Heart right ventricle (tissue), 16 donors: ENCODE data around the gene PLEK2. TPM values are rescaled to one million over a fixed set of nuclear protein-coding genes. Genes with fewer than 3 reads are reported as not detected.

Experiments used
- ATAC-seq, 8 donors: fragments of 200-7000 bp; cut with Tn5 transposase; one replicate each; pipeline ENCODE4 v1.9.1; 2020; ENCODE audit warnings: mild to moderate bottlenecking in 8 of 8, moderate library complexity in 8 of 8, moderate number of reproducible peaks in 1 of 8
- DNase-seq, 2 donors: peaks; one replicate each; pipeline ENCODE4 v3.0.0-alpha.2; 2020
- H3K27ac ChIP-seq, 10 donors: fragments of 200-600 bp; sonication (generic) in 2 of 10; one replicate each; pipeline versions ENCODE4 v1.5.0 to v1.8.0; 2020 to 2022; ENCODE audit warnings: mild to moderate bottlenecking in 3 of 10
- H3K27me3 ChIP-seq, 7 donors: fragments of 200-600 bp; one replicate each; pipeline ENCODE4 v1.8.0; 2021 to 2022; ENCODE audit warnings: mild to moderate bottlenecking in 2 of 7
- H3K36me3 ChIP-seq, 9 donors: fragments of 200-600 bp; sonication (generic) in 1 of 9; one replicate each; pipeline versions ENCODE4 v1.5.0 to v1.8.0; 2020 to 2022; ENCODE audit warnings: mild to moderate bottlenecking in 2 of 9
- H3K4me1 ChIP-seq, 9 donors: fragments of 200-600 bp; sonication (generic) in 1 of 9; one replicate each; pipeline versions ENCODE4 v1.5.0 to v1.8.0; 2020 to 2022; ENCODE audit warnings: mild to moderate bottlenecking in 4 of 9
- H3K4me3 ChIP-seq, 10 donors: fragments of 200-600 bp; sonication (generic) in 2 of 10; one replicate each; pipeline versions ENCODE4 v1.5.0 to v1.8.0; 2020 to 2022; ENCODE audit warnings: mild to moderate bottlenecking in 7 of 10, moderate library complexity in 2 of 10
- H3K9me3 ChIP-seq, 11 donors: fragments of 200-600 bp in 10 of 11; sonication (generic) in 2 of 11; one replicate each; pipeline versions ENCODE4 v1.5.0 to v1.8.0; 2013 to 2022; ENCODE audit warnings: mild to moderate bottlenecking in 2 of 11, control low read depth in 1 of 11, moderate library complexity in 1 of 11
- WGBS, 2 donors: extraction: QIAGEN DNeasy Blood & Tissue Kit; methylation state at CpG; one replicate each; pipeline ENCODE4 v1.1.7; 2013; ENCODE audit warnings: inconsistent platforms in 1 of 2; 5-methylcytosine and 5-hydroxymethylcytosine counted together
- intact Hi-C, 10 donors: fragments of 100-400 bp; cut with DNase I; formaldehyde crosslinking; loops; one replicate each; pipeline versions ENCODE4 v1.11.1 to v1.14.2; 2022
- polyA plus RNA-seq, 2 donors: library from polyadenylated mRNA; stranded (reverse); fragments of 200-250 nt; gene quantifications; one replicate each; pipeline ENCODE4 v1.2.3, GENCODE V29; 2013
- total RNA-seq, 10 donors: library from RNA; stranded (reverse); fragmentation: NEBNext Ultra II Directional in 3 of 10; extraction: Animal tissue kit (Norgen Biotek cat#: 25700) in 3 of 10; gene quantifications; one replicate each; pipeline versions ENCODE4 v1.2.1 to v1.2.4, GENCODE V29; 2021 to 2023
- TF ChIP-seq, protein P1 (sequence below), 9 donors: fragments of 200-600 bp; sonication (generic) in 2 of 9; IDR thresholded peaks; one replicate each; pipeline versions ENCODE4 v1.5.0 to v1.8.0; 2021 to 2022; ENCODE audit warnings: antibody characterized with exemption in 9 of 9, mild to moderate bottlenecking in 5 of 9, moderate library complexity in 1 of 9
- donor health status: Arrhythmogenic right ventricular cardiomyopathy.
- donor health status: ischemic (EF 13 %, LVEDD 7.1; RV severe dilation, severe dysfunction).
- donor health status: healthy with polysubstance abuse.
- donor health status: DM: no; HTN: yes; CAD: no.
- donor health status: DM: no; HTN: no; CAD: no.
- donor health status: ischemic (EF 25% LVEDD 6.9; RV normal size, moderate dysfunction).
- donor health status: ischemic (EF 25% LVEDD 5.7; RV mildly dilated, moderate dysfunction).
- donor health status: healthy.
- donor health status: DM: yes; HTN: yes; CAD: no.
- donor health status: Ischemic cardiomyopathy.
- donor health status: ischemic (EF 35%, LVEDD 5.7; RV mildly dilated, moderate dysfunction).
- donor health status: nonischemic (EF 11% LVEDD 7.7; RV severe dilation, severe dysfunction).
- donor health status: DM: yes; HTN: yes; CAD: no.
- donor health status: PGD.
- donor health status: ischemic (EF 29% LVEDD 5.4; RV normal size, mild dysfunction).
- donor health status: nonischemic (EF 23%, LVEDD 6.1; RV moderate dilation, normal function).

The PLEK2 gene
- total and polyA plus RNA-seq, 12 donors, result 0.36 to 1.1 (median 0.61) TPM; not detected in 5

DNA sequence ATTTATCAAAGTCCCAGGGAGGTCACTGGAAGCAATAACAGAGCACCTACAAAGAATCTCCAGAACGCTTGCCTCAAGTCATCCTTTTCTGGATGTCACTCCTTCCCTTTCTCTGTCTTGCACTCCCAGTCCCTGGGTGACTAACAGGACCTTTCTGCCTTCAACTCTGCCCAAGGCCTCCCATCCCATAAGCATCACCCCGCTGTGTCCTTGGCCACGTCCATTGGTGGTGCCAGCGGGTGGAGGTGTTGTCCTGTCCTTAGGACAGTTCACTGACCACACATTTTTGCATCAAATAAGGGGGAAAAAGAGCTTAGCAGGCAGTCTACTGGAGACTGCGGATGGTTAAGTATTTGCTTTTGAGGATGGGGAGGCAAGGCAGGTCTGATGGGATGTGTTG lies 23.6 kb upstream of the PLEK2 start:
- intact Hi-C loops, result loop anchor here in 1 of 10 donors (5.0 kb wide), 1 partner anchor 127 kb away; no protein-coding TSS in a partner anchor
- Histone ChIP-seq H3K27ac (no peak overlapping the region), H3K4me3 (no peak overlapping the region), H3K4me1 (peaks cover 0 to 5% (median 0%) of the 10 kb centered on the region in 9 donors), H3K36me3 (no peaks in the 10 kb centered on the region), H3K27me3 (peaks cover 0 to 4% (median 3%) of the 10 kb centered on the region in 7 donors), H3K9me3 (no peaks in the 10 kb centered on the region)
- TF ChIP-seq, protein P1, sequence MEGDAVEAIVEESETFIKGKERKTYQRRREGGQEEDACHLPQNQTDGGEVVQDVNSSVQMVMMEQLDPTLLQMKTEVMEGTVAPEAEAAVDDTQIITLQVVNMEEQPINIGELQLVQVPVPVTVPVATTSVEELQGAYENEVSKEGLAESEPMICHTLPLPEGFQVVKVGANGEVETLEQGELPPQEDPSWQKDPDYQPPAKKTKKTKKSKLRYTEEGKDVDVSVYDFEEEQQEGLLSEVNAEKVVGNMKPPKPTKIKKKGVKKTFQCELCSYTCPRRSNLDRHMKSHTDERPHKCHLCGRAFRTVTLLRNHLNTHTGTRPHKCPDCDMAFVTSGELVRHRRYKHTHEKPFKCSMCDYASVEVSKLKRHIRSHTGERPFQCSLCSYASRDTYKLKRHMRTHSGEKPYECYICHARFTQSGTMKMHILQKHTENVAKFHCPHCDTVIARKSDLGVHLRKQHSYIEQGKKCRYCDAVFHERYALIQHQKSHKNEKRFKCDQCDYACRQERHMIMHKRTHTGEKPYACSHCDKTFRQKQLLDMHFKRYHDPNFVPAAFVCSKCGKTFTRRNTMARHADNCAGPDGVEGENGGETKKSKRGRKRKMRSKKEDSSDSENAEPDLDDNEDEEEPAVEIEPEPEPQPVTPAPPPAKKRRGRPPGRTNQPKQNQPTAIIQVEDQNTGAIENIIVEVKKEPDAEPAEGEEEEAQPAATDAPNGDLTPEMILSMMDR (IDR thresholded peaks at IDR 0.05), result no peak
- WGBS, 2 donors, result 90 to 92% methylated on average over 5 of the region's 5 CpGs
- DNase-seq, result no peak
- ATAC-seq, result no peak

- no peak for ATAC-seq
- no peak overlapping the region for H3K27ac ChIP-seq
These were observed 20.1 kb upstream of the PLEK2 start for GRCh38 chr14:67432050-67432564.

DNA sequence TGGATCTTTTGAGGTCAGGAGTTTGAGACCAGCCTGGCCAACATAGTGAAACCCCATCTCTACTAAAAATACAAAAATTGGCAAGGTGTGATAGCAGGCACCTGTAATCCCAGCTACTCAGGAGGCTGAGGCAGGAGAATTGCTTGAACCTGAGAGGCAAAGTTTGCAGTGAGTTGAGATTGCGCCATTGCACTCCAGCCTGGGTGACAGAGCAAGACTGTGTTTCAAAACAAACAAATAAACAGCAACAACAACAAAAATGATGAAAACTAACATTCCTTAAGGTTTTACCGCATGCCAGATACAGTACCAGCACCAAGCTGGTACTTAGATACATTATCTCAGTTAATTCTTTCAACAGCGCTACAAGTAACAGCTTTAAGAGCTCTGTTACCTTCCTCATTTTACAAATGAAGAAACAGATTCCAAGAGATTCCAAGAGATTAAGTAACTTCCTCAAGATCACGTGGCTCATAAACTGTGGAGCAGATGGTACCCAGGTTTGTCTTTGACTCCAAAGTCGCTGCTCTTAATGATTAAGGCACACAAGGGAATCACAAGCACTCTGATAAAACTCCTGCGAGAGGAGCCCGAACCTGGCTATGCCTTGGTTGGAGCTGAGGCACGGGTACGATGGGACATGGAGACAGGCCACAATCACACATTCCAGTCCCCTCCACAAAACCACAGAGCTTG lies 17.7 kb upstream of the PLEK2 start:
- no peak for DNase-seq
- intact Hi-C loops, result loop anchor here (2.0 to 10.0 kb wide), 8 partner anchors 48 to 278 kb away; partner anchors contain the start of genes RDH12 (in 6 of the 10) and TMEM229B (in 1 of the 10)
- 71 to 73% methylated on average over 9 of the region's 9 CpGs for WGBS, 2 donors
- Histone ChIP-seq H3K9me3 (no peaks in the 10 kb centered on the region), H3K27ac (no peak overlapping the region), H3K27me3 (peaks cover 0 to 21% (median 4%) of the 10 kb centered on the region in 7 donors), H3K4me3 (no peak overlapping the region), H3K4me1 (peaks cover 0 to 19% (median 0%) of the 10 kb centered on the region in 9 donors), H3K36me3 (no peaks in the 10 kb centered on the region)
- no peak for ATAC-seq
- TF ChIP-seq, protein P1 (IDR thresholded peaks at IDR 0.05), result no peak

More at GRCh38 chr14:67432050-67432564, 20.1 kb upstream of the PLEK2 start:
- peaks cover 0 to 8% (median 0%) of the 10 kb centered on the region in 9 donors for H3K4me1 ChIP-seq
- 49 to 56% methylated on average over 7 of the region's 7 CpGs for WGBS, 2 donors
- TF ChIP-seq, protein P1 (IDR thresholded peaks at IDR 0.05), result no peak
- no peaks in the 10 kb centered on the region for H3K9me3 ChIP-seq
- peaks cover 0 to 4% (median 3%) of the 10 kb centered on the region in 7 donors for H3K27me3 ChIP-seq
- no peak overlapping the region for H3K4me3 ChIP-seq
- intact Hi-C loops, result no loop called here
- no peaks in the 10 kb centered on the region for H3K36me3 ChIP-seq
- no peak for DNase-seq

DNA sequence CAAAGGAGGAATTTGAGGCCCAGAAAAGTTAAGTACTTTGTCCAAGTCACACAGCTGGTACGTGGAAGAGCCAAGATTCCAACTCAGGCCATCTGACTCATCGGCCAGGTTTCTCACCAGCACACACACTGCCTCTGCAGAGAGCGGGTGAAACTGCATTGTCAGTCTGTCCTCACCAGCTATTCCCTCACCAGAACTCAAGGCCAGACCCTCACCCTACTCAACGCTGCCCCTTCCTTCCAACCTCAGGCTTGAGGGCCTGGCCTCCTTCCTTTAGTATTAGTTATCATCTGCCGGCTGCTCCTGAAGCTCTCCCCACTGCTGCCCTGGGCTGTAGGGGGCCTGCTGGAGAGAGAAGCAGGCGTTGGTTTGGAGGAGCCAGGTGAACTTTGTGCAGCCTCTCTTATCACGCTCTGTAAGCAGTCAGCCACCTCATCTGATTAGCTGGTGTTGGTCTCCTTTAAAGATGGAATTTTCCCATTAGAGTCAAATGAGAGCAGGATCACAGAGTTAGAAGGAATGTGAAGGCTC lies 16.6 kb upstream of the PLEK2 start:
- no peak for ATAC-seq
- 76 to 84% methylated on average over 7 of the region's 7 CpGs for WGBS, 2 donors
- intact Hi-C loops, result loop anchor here (2.0 to 10.0 kb wide), 8 partner anchors 49 to 279 kb away; partner anchors contain the start of genes RDH12 (in 6 of the 10) and TMEM229B (in 1 of the 10)

More for the DNA sequence above, 16.6 kb upstream of the PLEK2 start:
- H3K9me3 ChIP-seq, result no peaks in the 10 kb centered on the region
- peaks cover 0 to 19% (median 0%) of the 10 kb centered on the region in 9 donors for H3K4me1 ChIP-seq
- no peaks in the 10 kb centered on the region for H3K36me3 ChIP-seq
- no peak for DNase-seq
- no peak overlapping the region for H3K27ac ChIP-seq
- TF ChIP-seq, protein P1 (IDR thresholded peaks at IDR 0.05), result no peak
- no peak overlapping the region for H3K4me3 ChIP-seq
- peaks cover 0 to 25% (median 4%) of the 10 kb centered on the region in 7 donors for H3K27me3 ChIP-seq
